ENCODE measurements around the gene PIP5K1B.

- no peak for TF ChIP-seq EZH2 (IDR thresholded peaks at IDR 0.05; ENCODE audit: borderline replicate concordance, low read length)
- TF ChIP-seq, protein P1, sequence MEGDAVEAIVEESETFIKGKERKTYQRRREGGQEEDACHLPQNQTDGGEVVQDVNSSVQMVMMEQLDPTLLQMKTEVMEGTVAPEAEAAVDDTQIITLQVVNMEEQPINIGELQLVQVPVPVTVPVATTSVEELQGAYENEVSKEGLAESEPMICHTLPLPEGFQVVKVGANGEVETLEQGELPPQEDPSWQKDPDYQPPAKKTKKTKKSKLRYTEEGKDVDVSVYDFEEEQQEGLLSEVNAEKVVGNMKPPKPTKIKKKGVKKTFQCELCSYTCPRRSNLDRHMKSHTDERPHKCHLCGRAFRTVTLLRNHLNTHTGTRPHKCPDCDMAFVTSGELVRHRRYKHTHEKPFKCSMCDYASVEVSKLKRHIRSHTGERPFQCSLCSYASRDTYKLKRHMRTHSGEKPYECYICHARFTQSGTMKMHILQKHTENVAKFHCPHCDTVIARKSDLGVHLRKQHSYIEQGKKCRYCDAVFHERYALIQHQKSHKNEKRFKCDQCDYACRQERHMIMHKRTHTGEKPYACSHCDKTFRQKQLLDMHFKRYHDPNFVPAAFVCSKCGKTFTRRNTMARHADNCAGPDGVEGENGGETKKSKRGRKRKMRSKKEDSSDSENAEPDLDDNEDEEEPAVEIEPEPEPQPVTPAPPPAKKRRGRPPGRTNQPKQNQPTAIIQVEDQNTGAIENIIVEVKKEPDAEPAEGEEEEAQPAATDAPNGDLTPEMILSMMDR (IDR thresholded peaks at IDR 0.05; ENCODE audit: low read length): no peak
Measured at GRCh38 chr9:68703672-68704071, 1.4 kb upstream of the PIP5K1B start.
